ENCODE measurements around the gene CFI. TPM values are rescaled to one million over a fixed set of nuclear protein-coding genes. Genes with fewer than 3 reads are reported as not detected.

CFI gene
- total and polyA plus RNA-seq, 2 donors from 2014 or later = 191 to 248 TPM

GRCh38 chr4:109752525-109752924 lies 49.3 kb downstream of the CFI start:
- Histone ChIP-seq H3K4me1 (ENCODE audit: control insufficient read depth in 2 of 3, insufficient read depth in 2 of 3, low read depth in 1 of 3, low read length in 3 of 3) (no peaks in the 10 kb centered on the region), H3K36me3 (ENCODE audit: control insufficient read depth in 2 of 3, insufficient read depth in 3 of 3, low read length in 3 of 3) (peaks cover 0 to 12% (median 6%) of the 10 kb centered on the region in 3 donors), H3K9me3 (ENCODE audit: control insufficient read depth in 2 of 3, insufficient read depth in 1 of 3, low read length in 3 of 3) (no peaks in the 10 kb centered on the region), H3K4me3 (ENCODE audit: low read length in 3 of 3) (no peak overlapping the region), H3K27ac (ENCODE audit: low read depth in 2 of 2, low read length in 2 of 2) (no peak overlapping the region), H3K9ac (ENCODE audit: low read length in 3 of 3) (no peak overlapping the region), H3K27me3 (ENCODE audit: control insufficient read depth, insufficient read depth, low read length) (no peaks in the 10 kb centered on the region)
- intact Hi-C loops (cut with DNase I) = no loop called here
- FAIRE-seq = no peak
- TF ChIP-seq CTCF (IDR thresholded peaks at IDR 0.05; ENCODE audit: borderline replicate concordance, extremely low read depth, insufficient read depth) = no peak
- peak in 2 of 5 donors; percentile 7 to 31 for DNase-seq

- H3K4me3 ChIP-seq (ENCODE audit: low read length in 3 of 3) = no peak overlapping the region
- no peak for FAIRE-seq
- no peak overlapping the region for H3K27ac ChIP-seq (ENCODE audit: low read depth in 2 of 2, low read length in 2 of 2)
- no peak for TF ChIP-seq CTCF (IDR thresholded peaks at IDR 0.05; ENCODE audit: borderline replicate concordance, extremely low read depth, insufficient read depth)
- no peak overlapping the region for H3K9ac ChIP-seq (ENCODE audit: low read length in 3 of 3)
- intact Hi-C loops (cut with DNase I) = no loop called here
- peaks cover 0 to 12% (median 6%) of the 10 kb centered on the region in 3 donors for H3K36me3 ChIP-seq (ENCODE audit: control insufficient read depth in 2 of 3, insufficient read depth in 3 of 3, low read length in 3 of 3)
- DNase-seq = no peak
- no peaks in the 10 kb centered on the region for H3K4me1 ChIP-seq (ENCODE audit: control insufficient read depth in 2 of 3, insufficient read depth in 2 of 3, low read depth in 1 of 3, low read length in 3 of 3)
- no peaks in the 10 kb centered on the region for H3K27me3 ChIP-seq (ENCODE audit: control insufficient read depth, insufficient read depth, low read length)
- no peaks in the 10 kb centered on the region for H3K9me3 ChIP-seq (ENCODE audit: control insufficient read depth in 2 of 3, insufficient read depth in 1 of 3, low read length in 3 of 3)
Measured at GRCh38 chr4:109751852-109752251, 49.9 kb downstream of the CFI start.

GRCh38 chr4:109750652-109751244 lies 51.1 kb downstream of the CFI start:
- Histone ChIP-seq H3K27ac (ENCODE audit: low read depth in 2 of 2, low read length in 2 of 2) (no peak overlapping the region), H3K36me3 (ENCODE audit: control insufficient read depth in 2 of 3, insufficient read depth in 3 of 3, low read length in 3 of 3) (peaks cover 0 to 12% (median 9%) of the 10 kb centered on the region in 3 donors), H3K4me3 (ENCODE audit: low read length in 3 of 3) (no peak overlapping the region), H3K9me3 (ENCODE audit: control insufficient read depth in 2 of 3, insufficient read depth in 1 of 3, low read length in 3 of 3) (no peaks in the 10 kb centered on the region), H3K9ac (ENCODE audit: low read length in 3 of 3) (no peak overlapping the region), H3K27me3 (ENCODE audit: control insufficient read depth, insufficient read depth, low read length) (no peaks in the 10 kb centered on the region), H3K4me1 (ENCODE audit: control insufficient read depth in 2 of 3, insufficient read depth in 2 of 3, low read depth in 1 of 3, low read length in 3 of 3) (no peaks in the 10 kb centered on the region)
- TF ChIP-seq CTCF (IDR thresholded peaks at IDR 0.05; ENCODE audit: borderline replicate concordance, extremely low read depth, insufficient read depth) = no peak
- FAIRE-seq (no peak), DNase-seq (no peak)
- intact Hi-C loops (cut with DNase I) = no loop called here
